NCI-H2029 treated with DMSO at 0.1 percent for 48 hours (cell line): Measurements from ENCODE around the gene CCDC90B.
"Not testable (repeated sequence)": the region's sequence is repeated elsewhere in the genome, so short reads cannot be mapped to it uniquely, and the experiment has no call there.

Experiments
- DNase-seq: peaks from one replicate; lab custom pipeline; 2025; lab: John Stamatoyannopoulos, UW

The CCDC90B gene

GRCh38 chr11:83287631-83288030, 1.5 kb upstream of the CCDC90B start:
- no peak for DNase-seq

GRCh38 chr11:83285151-83285770, 906 bp downstream of the CCDC90B start:
- DNase-seq = no peak

GRCh38 chr11:83284501-83285150, 1.5 kb downstream of the CCDC90B start:
- no peak for DNase-seq

- no peak for DNase-seq
Measured at GRCh38 chr11:83282084-83282716, 4.0 kb downstream of the CCDC90B start.

GRCh38 chr11:83280256-83280655, 5.9 kb downstream of the CCDC90B start:
- no peak for DNase-seq

GRCh38 chr11:83278351-83278750, 7.8 kb downstream of the CCDC90B start:
- no peak for DNase-seq

- no peak for DNase-seq
Measured at GRCh38 chr11:83275888-83276641, 10.1 kb downstream of the CCDC90B start.

GRCh38 chr11:83272627-83273026, 13.5 kb downstream of the CCDC90B start:
- DNase-seq = no peak

- DNase-seq = not testable (repeated sequence)
Measured at GRCh38 chr11:83271734-83272133, 14.4 kb downstream of the CCDC90B start.

GRCh38 chr11:83269080-83269479, 17.1 kb downstream of the CCDC90B start:
- DNase-seq = not testable (repeated sequence)

GRCh38 chr11:83265331-83265730, 20.8 kb downstream of the CCDC90B start:
- DNase-seq = no peak

GRCh38 chr11:83259559-83259958, 26.6 kb downstream of the CCDC90B start:
- no peak for DNase-seq

- DNase-seq = no peak
Measured at GRCh38 chr11:83257761-83258168, 28.4 kb downstream of the CCDC90B start.

- DNase-seq = no peak
Measured at GRCh38 chr11:83256602-83257340, 29.4 kb downstream of the CCDC90B start.

GRCh38 chr11:83255366-83255765, 30.8 kb downstream of the CCDC90B start:
- no peak for DNase-seq

- no peak for DNase-seq
Measured at GRCh38 chr11:83252941-83253340, 33.2 kb downstream of the CCDC90B start.

GRCh38 chr11:83252266-83252665, 33.9 kb downstream of the CCDC90B start:
- DNase-seq = no peak

GRCh38 chr11:83249972-83250593, 36.1 kb downstream of the CCDC90B start:
- DNase-seq = peak; percentile 44

- no peak for DNase-seq
Measured at GRCh38 chr11:83249445-83249844, 36.7 kb downstream of the CCDC90B start.

- no peak for DNase-seq
Measured at GRCh38 chr11:83241291-83241946, 44.7 kb downstream of the CCDC90B start.

GRCh38 chr11:83238111-83238510, 48.1 kb downstream of the CCDC90B start:
- no peak for DNase-seq
